HepG2 (cell line): ENCODE data around the gene ZNF26. TPM values are rescaled to one million over a fixed set of nuclear protein-coding genes. Genes with fewer than 3 reads are reported as not detected.

Experiments used
- EZH2 ChIP-seq: conservative IDR thresholded peaks from 2 replicates; pipeline ENCODE4 v1.6.1; 2012; ENCODE audit warnings: mild to moderate bottlenecking, low read depth, low read length, moderate library complexity
- HNF4G ChIP-seq, 2 experiments: sonication (generic) in 1 of 2; formaldehyde crosslinking in 1 of 2; IDR thresholded peaks; 2 replicates each; pipeline versions ENCODE4 v1.4.0 to v1.6.1; 2011 to 2020; ENCODE audit warnings: borderline replicate concordance in 2 of 2, low read depth in 2 of 2, mild to moderate bottlenecking in 2 of 2, low read length in 1 of 2, missing genetic modification reagents in 1 of 2, moderate library complexity in 1 of 2
- KLF16 ChIP-seq, 2 experiments: sonication (generic) in 1 of 2; formaldehyde crosslinking in 1 of 2; IDR thresholded peaks; 2 replicates each; pipeline versions ENCODE4 v1.6.1 to v1.8.0; 2016 to 2023; ENCODE audit warnings: missing genetic modification reagents in 2 of 2, missing compliant biosample characterization in 1 of 2
- MTA1 ChIP-seq: sonication (generic); formaldehyde crosslinking; IDR thresholded peaks from 2 replicates; pipeline ENCODE4 v1.4.0; 2020; ENCODE audit warnings: missing genetic modification reagents, mild to moderate bottlenecking, borderline replicate concordance
- NR2F6 ChIP-seq, 2 experiments: IDR thresholded peaks; 2 replicates each; pipeline ENCODE4 v1.6.1; 2016; ENCODE audit warnings: antibody characterized with exemption in 1 of 2, mild to moderate bottlenecking in 1 of 2
- SIN3A ChIP-seq: IDR thresholded peaks from 2 replicates; pipeline ENCODE4 v1.6.1; 2011; ENCODE audit warnings: low read depth, mild to moderate bottlenecking, control low read depth, low read length, borderline replicate concordance
- SYNCRIP ChIP-seq: fragments of 200-400 bp; formaldehyde crosslinking; IDR thresholded peaks from 2 replicates; pipeline ENCODE4 v1.6.1; 2018; ENCODE audit warnings: mild to moderate bottlenecking, low read depth, low read length; ENCODE audit not compliant: insufficient read depth
- TCF12 ChIP-seq, 2 experiments: fragments of 450-650 bp in 1 of 2; sonication (generic) in 1 of 2; formaldehyde crosslinking in 1 of 2; IDR thresholded peaks; 2 replicates each; pipeline versions ENCODE4 v1.6.1 to v1.8.0; 2017 to 2022; ENCODE audit warnings: antibody characterized with exemption in 1 of 2, mild to moderate bottlenecking in 1 of 2, missing genetic modification reagents in 1 of 2, moderate library complexity in 1 of 2
- ZNF225 ChIP-seq: sonication (generic); formaldehyde crosslinking; IDR thresholded peaks from 2 replicates; pipeline ENCODE4 v1.4.0; 2020; ENCODE audit warnings: mild to moderate bottlenecking, missing genetic modification reagents
- ZNF335 ChIP-seq: sonication (generic); formaldehyde crosslinking; IDR thresholded peaks from 2 replicates; pipeline ENCODE4 v1.4.0; 2020; ENCODE audit warnings: missing genetic modification reagents
- ZNF354B ChIP-seq: sonication (generic); formaldehyde crosslinking; IDR thresholded peaks from 2 replicates; pipeline ENCODE4 v1.8.0; 2022; ENCODE audit warnings: mild to moderate bottlenecking, missing genetic modification reagents
- ZNF713 ChIP-seq: sonication (generic); formaldehyde crosslinking; IDR thresholded peaks from 2 replicates; pipeline ENCODE4 v1.4.0; 2020; ENCODE audit warnings: mild to moderate bottlenecking, missing genetic modification reagents
- ZNF75D ChIP-seq: sonication (generic); formaldehyde crosslinking; IDR thresholded peaks from 2 replicates; pipeline ENCODE4 v1.8.1; 2023; ENCODE audit warnings: missing genetic modification reagents, mild to moderate bottlenecking, borderline replicate concordance
- polyA plus RNA-seq, 8 experiments: library from polyadenylated mRNA; depleted of rRNA in 3 of 8; stranded (reverse) in 7 of 8; unstranded in 1 of 8; fragments of >200 nt; fragmentation: Illumina TruSeq in 4 of 8; extraction: Trizol in 4 of 8; gene quantifications; 2 replicates each; pipeline versions ENCODE4 v1.2.1 to v1.2.3, GENCODE V29; 2011 to 2016; ENCODE audit warnings: low read depth in 4 of 8, missing spikeins in 1 of 8, mixed read lengths in 1 of 8; ENCODE audit not compliant: insufficient read depth in 1 of 8
- total RNA-seq, 5 experiments: library from RNA; depleted of rRNA; stranded (reverse); fragments of >200 nt; fragmentation: Illumina TruSeq; extraction: Trizol; gene quantifications; 2 replicates each; pipeline ENCODE4 v1.2.3, GENCODE V29; 2016; ENCODE audit warnings: low read depth in 1 of 5
- TF ChIP-seq, protein P1 (sequence below): sonication (generic); formaldehyde crosslinking; IDR thresholded peaks from 2 replicates; pipeline ENCODE4 v1.4.0; 2020; ENCODE audit warnings: mild to moderate bottlenecking, missing genetic modification reagents
- TF ChIP-seq, protein P2 (sequence below): sonication (generic); formaldehyde crosslinking; IDR thresholded peaks from 2 replicates; pipeline ENCODE4 v1.4.0; 2020; ENCODE audit warnings: missing genetic modification reagents
- TF ChIP-seq, protein P3 (sequence below): sonication (generic); formaldehyde crosslinking; IDR thresholded peaks from 2 replicates; pipeline ENCODE4 v1.5.0; 2020; ENCODE audit warnings: missing genetic modification reagents
- TF ChIP-seq, protein P4 (sequence below), 2 experiments: fragments of 450-650 bp in 1 of 2; sonication (generic) in 1 of 2; formaldehyde crosslinking; IDR thresholded peaks; 2 replicates each; pipeline versions ENCODE4 v1.5.0 to v1.8.0; 2020 to 2022; ENCODE audit warnings: mild to moderate bottlenecking in 1 of 2, missing genetic modification reagents in 1 of 2
- TF ChIP-seq, protein P5 (sequence below): sonication (generic); formaldehyde crosslinking; IDR thresholded peaks from 2 replicates; pipeline ENCODE4 v1.4.0; 2020; ENCODE audit warnings: low read depth, mild to moderate bottlenecking, missing genetic modification reagents
- TF ChIP-seq, protein P6 (sequence below): IDR thresholded peaks from 2 replicates; pipeline ENCODE4 v1.6.1; 2016

ZNF26 gene
- total and polyA plus RNA-seq, 2 of the 13 experiments (the other 11 are each of a cell fraction or from before 2014, with no cell fraction given), result 3.8 to 6.5 TPM

DNA sequence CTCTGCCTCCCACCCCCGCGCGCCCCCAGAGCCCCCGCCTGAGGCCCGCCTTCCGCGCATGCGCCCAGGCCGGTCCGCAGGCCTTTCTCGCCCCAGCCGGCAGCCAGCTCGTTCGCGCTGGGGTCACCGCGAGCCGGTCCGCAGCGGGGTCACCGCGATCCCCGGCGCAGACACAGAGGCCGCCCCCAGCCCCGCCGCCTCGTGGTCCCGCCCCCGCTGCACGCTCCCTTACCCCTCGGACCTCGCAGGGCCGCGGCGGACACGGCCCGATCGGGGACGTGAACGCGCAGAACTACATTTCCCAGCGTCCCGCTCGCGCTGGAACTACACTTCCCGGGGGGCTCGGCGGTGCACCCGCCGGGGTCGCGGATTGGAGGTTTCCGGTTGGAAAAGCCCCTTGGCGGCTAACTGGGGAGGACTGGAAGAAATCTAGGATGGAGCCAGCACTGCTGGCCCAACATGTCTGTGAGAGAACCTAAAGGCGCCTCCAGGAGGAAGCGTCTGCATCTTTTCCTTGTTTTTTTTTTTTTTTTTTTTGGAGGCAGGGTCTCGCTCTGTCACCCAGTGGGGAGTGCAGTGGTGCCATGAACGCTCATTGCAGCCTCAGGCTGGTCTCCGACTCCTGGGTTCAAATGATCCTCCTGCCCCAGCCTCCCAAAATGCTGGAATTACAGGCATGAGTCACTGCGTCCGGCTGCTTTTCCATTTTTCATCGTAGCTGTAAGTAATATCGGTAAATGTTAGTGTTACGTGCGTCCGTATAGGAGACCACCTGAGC, 30.0 kb upstream of the ZNF26 start, which contains the start of gene ZNF605 (continued):
- TF ChIP-seq, protein P1, sequence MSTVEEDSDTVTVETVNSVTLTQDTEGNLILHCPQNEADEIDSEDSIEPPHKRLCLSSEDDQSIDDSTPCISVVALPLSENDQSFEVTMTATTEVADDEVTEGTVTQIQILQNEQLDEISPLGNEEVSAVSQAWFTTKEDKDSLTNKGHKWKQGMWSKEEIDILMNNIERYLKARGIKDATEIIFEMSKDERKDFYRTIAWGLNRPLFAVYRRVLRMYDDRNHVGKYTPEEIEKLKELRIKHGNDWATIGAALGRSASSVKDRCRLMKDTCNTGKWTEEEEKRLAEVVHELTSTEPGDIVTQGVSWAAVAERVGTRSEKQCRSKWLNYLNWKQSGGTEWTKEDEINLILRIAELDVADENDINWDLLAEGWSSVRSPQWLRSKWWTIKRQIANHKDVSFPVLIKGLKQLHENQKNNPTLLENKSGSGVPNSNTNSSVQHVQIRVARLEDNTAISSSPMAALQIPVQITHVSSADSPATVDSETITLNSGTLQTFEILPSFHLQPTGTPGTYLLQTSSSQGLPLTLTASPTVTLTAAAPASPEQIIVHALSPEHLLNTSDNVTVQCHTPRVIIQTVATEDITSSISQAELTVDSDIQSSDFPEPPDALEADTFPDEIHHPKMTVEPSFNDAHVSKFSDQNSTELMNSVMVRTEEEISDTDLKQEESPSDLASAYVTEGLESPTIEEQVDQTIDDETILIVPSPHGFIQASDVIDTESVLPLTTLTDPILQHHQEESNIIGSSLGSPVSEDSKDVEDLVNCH (CRISPR knock-in tag), result no peak
- TF ChIP-seq ZNF354B (CRISPR knock-in tag), result 0 out of 2 replicates have a peak, but pooled peaks have one; percentile 58
- 0 out of 2 replicates have a peak, but pooled peaks have one; percentile 27 for TF ChIP-seq ZNF225 (CRISPR knock-in tag)
- peak; percentile 94 for TF ChIP-seq ZNF335 (CRISPR knock-in tag)
- no peak for TF ChIP-seq ZNF75D (CRISPR knock-in tag)
- TF ChIP-seq KLF16 (CRISPR knock-in tag; IDR thresholded peaks at IDR 0.05), result no peak
- no peak for TF ChIP-seq TCF12 (IDR thresholded peaks at IDR 0.05)
- TF ChIP-seq TCF12 (CRISPR knock-in tag; IDR thresholded peaks at IDR 0.05), result 0 out of 2 replicates have a peak, but pooled peaks have one; percentile 29
- no peak for TF ChIP-seq MTA1 (CRISPR knock-in tag)
- TF ChIP-seq, protein P2, sequence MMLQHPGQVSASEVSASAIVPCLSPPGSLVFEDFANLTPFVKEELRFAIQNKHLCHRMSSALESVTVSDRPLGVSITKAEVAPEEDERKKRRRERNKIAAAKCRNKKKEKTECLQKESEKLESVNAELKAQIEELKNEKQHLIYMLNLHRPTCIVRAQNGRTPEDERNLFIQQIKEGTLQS (CRISPR knock-in tag), result 0 out of 2 replicates have a peak, but pooled peaks have one; percentile 25
- TF ChIP-seq, protein P3, sequence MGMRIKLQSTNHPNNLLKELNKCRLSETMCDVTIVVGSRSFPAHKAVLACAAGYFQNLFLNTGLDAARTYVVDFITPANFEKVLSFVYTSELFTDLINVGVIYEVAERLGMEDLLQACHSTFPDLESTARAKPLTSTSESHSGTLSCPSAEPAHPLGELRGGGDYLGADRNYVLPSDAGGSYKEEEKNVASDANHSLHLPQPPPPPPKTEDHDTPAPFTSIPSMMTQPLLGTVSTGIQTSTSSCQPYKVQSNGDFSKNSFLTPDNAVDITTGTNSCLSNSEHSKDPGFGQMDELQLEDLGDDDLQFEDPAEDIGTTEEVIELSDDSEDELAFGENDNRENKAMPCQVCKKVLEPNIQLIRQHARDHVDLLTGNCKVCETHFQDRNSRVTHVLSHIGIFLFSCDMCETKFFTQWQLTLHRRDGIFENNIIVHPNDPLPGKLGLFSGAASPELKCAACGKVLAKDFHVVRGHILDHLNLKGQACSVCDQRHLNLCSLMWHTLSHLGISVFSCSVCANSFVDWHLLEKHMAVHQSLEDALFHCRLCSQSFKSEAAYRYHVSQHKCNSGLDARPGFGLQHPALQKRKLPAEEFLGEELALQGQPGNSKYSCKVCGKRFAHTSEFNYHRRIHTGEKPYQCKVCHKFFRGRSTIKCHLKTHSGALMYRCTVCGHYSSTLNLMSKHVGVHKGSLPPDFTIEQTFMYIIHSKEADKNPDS (CRISPR knock-in tag), result no peak
- TF ChIP-seq, protein P4, sequence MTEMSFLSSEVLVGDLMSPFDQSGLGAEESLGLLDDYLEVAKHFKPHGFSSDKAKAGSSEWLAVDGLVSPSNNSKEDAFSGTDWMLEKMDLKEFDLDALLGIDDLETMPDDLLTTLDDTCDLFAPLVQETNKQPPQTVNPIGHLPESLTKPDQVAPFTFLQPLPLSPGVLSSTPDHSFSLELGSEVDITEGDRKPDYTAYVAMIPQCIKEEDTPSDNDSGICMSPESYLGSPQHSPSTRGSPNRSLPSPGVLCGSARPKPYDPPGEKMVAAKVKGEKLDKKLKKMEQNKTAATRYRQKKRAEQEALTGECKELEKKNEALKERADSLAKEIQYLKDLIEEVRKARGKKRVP (CRISPR knock-in tag; IDR thresholded peaks at IDR 0.05), result no peak
- no peak for TF ChIP-seq ZNF713 (CRISPR knock-in tag)
- no peak for TF ChIP-seq HNF4G (IDR thresholded peaks at IDR 0.05; ENCODE audit: borderline replicate concordance, low read depth, low read length)
- TF ChIP-seq HNF4G (CRISPR knock-in tag; IDR thresholded peaks at IDR 0.05; ENCODE audit: borderline replicate concordance, low read depth), result no peak
- TF ChIP-seq NR2F6 (IDR thresholded peaks at IDR 0.05), result no peak
- TF ChIP-seq NR2F6 (CRISPR knock-in tag; IDR thresholded peaks at IDR 0.05), result peak; percentile 10; the same call in 1 of the 2 replicates
- TF ChIP-seq EZH2, result no peak
- TF ChIP-seq, protein P5, sequence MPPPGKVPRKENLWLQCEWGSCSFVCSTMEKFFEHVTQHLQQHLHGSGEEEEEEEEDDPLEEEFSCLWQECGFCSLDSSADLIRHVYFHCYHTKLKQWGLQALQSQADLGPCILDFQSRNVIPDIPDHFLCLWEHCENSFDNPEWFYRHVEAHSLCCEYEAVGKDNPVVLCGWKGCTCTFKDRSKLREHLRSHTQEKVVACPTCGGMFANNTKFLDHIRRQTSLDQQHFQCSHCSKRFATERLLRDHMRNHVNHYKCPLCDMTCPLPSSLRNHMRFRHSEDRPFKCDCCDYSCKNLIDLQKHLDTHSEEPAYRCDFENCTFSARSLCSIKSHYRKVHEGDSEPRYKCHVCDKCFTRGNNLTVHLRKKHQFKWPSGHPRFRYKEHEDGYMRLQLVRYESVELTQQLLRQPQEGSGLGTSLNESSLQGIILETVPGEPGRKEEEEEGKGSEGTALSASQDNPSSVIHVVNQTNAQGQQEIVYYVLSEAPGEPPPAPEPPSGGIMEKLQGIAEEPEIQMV (CRISPR knock-in tag), result no peak
- no peak for TF ChIP-seq SYNCRIP
- TF ChIP-seq, protein P6, sequence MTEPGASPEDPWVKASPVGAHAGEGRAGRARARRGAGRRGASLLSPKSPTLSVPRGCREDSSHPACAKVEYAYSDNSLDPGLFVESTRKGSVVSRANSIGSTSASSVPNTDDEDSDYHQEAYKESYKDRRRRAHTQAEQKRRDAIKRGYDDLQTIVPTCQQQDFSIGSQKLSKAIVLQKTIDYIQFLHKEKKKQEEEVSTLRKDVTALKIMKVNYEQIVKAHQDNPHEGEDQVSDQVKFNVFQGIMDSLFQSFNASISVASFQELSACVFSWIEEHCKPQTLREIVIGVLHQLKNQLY (CRISPR knock-in tag), result no peak
- TF ChIP-seq SIN3A, result no peak; the same call in 1 of the 2 replicates
